B cell (primary cell): ENCODE results near the gene GRID2. TPM values are rescaled to one million over a fixed set of nuclear protein-coding genes. Genes with fewer than 3 reads are reported as not detected.

ENCODE experiments used
- ATAC-seq: fragments of 200-7000 bp; cut with Tn5 transposase; one replicate; pipeline ENCODE4 v1.10.0; 2021; ENCODE audit warnings: low read depth, mild to moderate bottlenecking, moderate number of reproducible peaks, moderate library complexity
- CTCF ChIA-PET: fragments of 350-600 bp; sonication (Branson Sonifier 250); formaldehyde crosslinking; loops from one replicate; lab custom pipeline; 2021; ENCODE audit warnings: antibody characterized with exemption, inconsistent platforms; lab: Charles Lee
- POLR2A ChIA-PET: fragments of 350-600 bp; sonication (Branson Sonifier 250); formaldehyde crosslinking; loops from one replicate; lab custom pipeline; 2021; ENCODE audit warnings: antibody characterized with exemption; lab: Charles Lee
- DNase-seq: peaks from one replicate; pipeline ENCODE4 v3.0.0; 2013
- H2AFZ ChIP-seq: 2 replicates; pipeline ENCODE4 v1.6.1; 2012; ENCODE audit warnings: mild to moderate bottlenecking, low read depth, low read length; ENCODE audit not compliant: insufficient read depth, poor library complexity, severe bottlenecking
- H3K27ac ChIP-seq, 2 donors: 1 replicate in 1 of 2; 2 replicates in 1 of 2; pipeline ENCODE4 v1.5.1; 2012 to 2013; ENCODE audit warnings: low read length in 2 of 2, mild to moderate bottlenecking in 2 of 2, moderate library complexity in 1 of 2
- H3K27me3 ChIP-seq, 4 experiments: fragments of 200-600 bp in 1 of 4; sonication (generic) in 1 of 4; replicated peaks in 1 of 4; 1 replicate in 2 of 4; 2 replicates in 2 of 4; pipeline versions ENCODE4 v1.6.1 to v1.7.0; 2013 to 2016; ENCODE audit warnings: low read length in 3 of 4, mild to moderate bottlenecking in 2 of 4, mixed read lengths in 1 of 4, moderate library complexity in 1 of 4; ENCODE audit not compliant: insufficient read depth in 4 of 4, control insufficient read depth in 3 of 4; ENCODE audit errors: control extremely low read depth in 1 of 4
- H3K36me3 ChIP-seq, 2 experiments: replicated peaks in 1 of 2; 1 replicate in 1 of 2; 2 replicates in 1 of 2; pipeline versions ENCODE4 v1.6.1 to v1.7.1; 2013; ENCODE audit warnings: low read length in 1 of 2; ENCODE audit not compliant: insufficient read depth in 2 of 2, control insufficient read depth in 1 of 2; ENCODE audit errors: control extremely low read depth in 1 of 2, extremely low read depth in 1 of 2
- H3K4me1 ChIP-seq, 2 donors: fragments of 200-600 bp in 1 of 2; sonication (generic) in 1 of 2; 1 replicate in 1 of 2; 2 replicates in 1 of 2; pipeline versions ENCODE4 v1.5.1 to v1.6.1; 2013 to 2017; ENCODE audit warnings: low read length in 2 of 2; ENCODE audit not compliant: control insufficient read depth in 2 of 2, insufficient read depth in 2 of 2
- H3K4me2 ChIP-seq: replicated peaks from 2 replicates; pipeline ENCODE3; 2012; ENCODE audit warnings: mild to moderate bottlenecking, low read depth, low read length; ENCODE audit not compliant: poor library complexity, severe bottlenecking
- H3K4me3 ChIP-seq, 5 experiments: fragments of 200-600 bp in 1 of 5; sonication (generic) in 1 of 5; 1 replicate in 3 of 5; 2 replicates in 2 of 5; pipeline versions ENCODE4 v1.5.1 to v1.7.0; 2011 to 2016; ENCODE audit warnings: low read length in 4 of 5, mild to moderate bottlenecking in 4 of 5, low read depth in 2 of 5, control low read depth in 1 of 5, moderate library complexity in 1 of 5; ENCODE audit not compliant: insufficient read depth in 1 of 5; ENCODE audit errors: control extremely low read depth in 1 of 5, extremely low read depth in 1 of 5
- H3K79me2 ChIP-seq: fragments of 200-600 bp; sonication (generic); one replicate; pipeline ENCODE4 v1.6.0; 2016; ENCODE audit warnings: low read length; ENCODE audit not compliant: control insufficient read depth, insufficient read depth
- H3K9ac ChIP-seq: fragments of 200-600 bp; sonication (generic); 2 replicates; pipeline ENCODE4 v1.6.1; 2017; ENCODE audit warnings: mild to moderate bottlenecking, low read length, moderate library complexity
- H3K9me3 ChIP-seq, 3 donors: one replicate each; pipeline versions ENCODE4 v1.6.1 to v1.7.1; 2013; ENCODE audit warnings: low read length in 2 of 3; ENCODE audit not compliant: control insufficient read depth in 2 of 3, insufficient read depth in 1 of 3; ENCODE audit errors: control extremely low read depth in 1 of 3
- H4K20me1 ChIP-seq: 2 replicates; pipeline ENCODE4 v1.6.0; 2012; ENCODE audit warnings: mild to moderate bottlenecking, low read length; ENCODE audit not compliant: insufficient read depth, control insufficient read depth, poor library complexity, severe bottlenecking
- H3K27ac Mint-ChIP-seq: one replicate; pipeline ENCODE4 v1.8.0; 2021; ENCODE audit warnings: mixed read lengths
- H3K27me3 Mint-ChIP-seq: one replicate; pipeline ENCODE4 v1.8.0; 2021; ENCODE audit warnings: mixed read lengths
- H3K4me1 Mint-ChIP-seq: one replicate; pipeline ENCODE4 v1.8.0; 2021; ENCODE audit warnings: mixed read lengths
- H3K4me3 Mint-ChIP-seq: one replicate; pipeline ENCODE4 v1.8.0; 2021; ENCODE audit warnings: mixed read lengths
- H3K9me3 Mint-ChIP-seq: one replicate; pipeline ENCODE4 v1.8.0; 2022; ENCODE audit warnings: mixed read lengths; ENCODE audit not compliant: insufficient read depth
- CTCF ChIP-seq: fragments of 200-600 bp; IDR thresholded peaks from one replicate; pipeline ENCODE4 v1.8.0; 2022; ENCODE audit warnings: antibody characterized with exemption, mild to moderate bottlenecking
- EZH2 ChIP-seq: IDR thresholded peaks from 2 replicates; pipeline ENCODE4 v1.6.1; 2012; ENCODE audit warnings: borderline replicate concordance, low read depth, mild to moderate bottlenecking, moderate library complexity, low read length; ENCODE audit not compliant: insufficient read depth, poor library complexity, severe bottlenecking
- WGBS: methylation state at CpG from one replicate; pipeline ENCODE4 v1.1.5; 2013; ENCODE audit warnings: missing lambda C conversion rate; ENCODE audit not compliant: insufficient coverage; 5-methylcytosine and 5-hydroxymethylcytosine counted together
- intact Hi-C: fragments of 100-400 bp; cut with micrococcal nuclease; formaldehyde crosslinking; loops from one replicate; pipeline ENCODE4 v1.10.0; 2022
- polyA plus RNA-seq: library from polyadenylated mRNA; depleted of rRNA; stranded (reverse); fragments of >200 nt; gene quantifications from 2 replicates; pipeline ENCODE4 v1.2.3, GENCODE V29; 2012
- total RNA-seq, 2 donors: library from RNA; stranded (reverse); fragments of 120-200 nt in 1 of 2; gene quantifications; 1 replicate in 1 of 2; 2 replicates in 1 of 2; pipeline versions ENCODE4 v1.2.3 to v1.2.4, GENCODE V29; 2013 to 2022

GRID2 gene
- total and polyA plus RNA-seq, 2 donors (not counting 1 experiment from before 2014, with no cell fraction given) = not detected

GRCh38 chr4:93327346-93327745 is 1023.6 kb downstream of the GRID2 start:
- H3K4me1 ChIP-seq = no peaks in the 10 kb centered on the region
- Mint-ChIP-seq H3K27ac (no peak overlapping the region), H3K27me3 (no peaks in the 10 kb centered on the region), H3K9me3 (peaks cover 2% of the 10 kb centered on the region), H3K4me3 (no peak overlapping the region), H3K4me1 (no peaks in the 10 kb centered on the region)
- no peak for TF ChIP-seq EZH2
- TF ChIP-seq CTCF = no peak
- no peaks in the 10 kb centered on the region for H3K79me2 ChIP-seq
- no peaks in the 10 kb centered on the region for H4K20me1 ChIP-seq
- no peaks in the 10 kb centered on the region for H3K36me3 ChIP-seq
- ATAC-seq = no peak
- CTCF ChIA-PET = no interaction called here
- H2AFZ ChIP-seq = no peak overlapping the region
- intact Hi-C loops = no loop called here
- H3K9me3 ChIP-seq = no peaks in the 10 kb centered on the region
- no peak overlapping the region for H3K9ac ChIP-seq
- no peak overlapping the region for H3K27ac ChIP-seq
- no peak for DNase-seq
- H3K4me2 ChIP-seq = no peak overlapping the region
- POLR2A ChIA-PET = no interaction called here
- H3K27me3 ChIP-seq = no peaks in the 10 kb centered on the region
- no peak overlapping the region for H3K4me3 ChIP-seq

DNA sequence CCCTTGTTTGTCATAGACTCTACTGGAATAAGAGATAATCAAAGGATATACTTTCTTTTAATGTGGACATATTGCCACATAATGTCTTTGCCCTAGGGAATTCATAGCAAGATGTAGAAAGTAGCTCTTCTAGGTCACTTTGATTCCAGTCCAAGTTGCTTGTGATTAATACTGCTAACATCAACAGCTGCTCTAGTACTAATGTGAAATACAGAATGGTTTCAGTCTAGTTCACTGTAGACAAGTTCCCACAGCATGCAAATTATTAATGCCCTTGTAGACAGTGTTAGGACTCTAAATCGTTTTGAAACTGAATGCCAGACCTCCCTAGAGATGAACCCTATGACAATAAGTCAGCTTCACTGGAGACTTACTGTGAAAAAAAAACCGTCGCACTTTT is 1030.2 kb downstream of the GRID2 start:
- H3K4me1 ChIP-seq = no peaks in the 10 kb centered on the region
- DNase-seq = no peak
- peaks cover 0 to 1% (median 0%) of the 10 kb centered on the region in 3 donors for H3K9me3 ChIP-seq
- no peak overlapping the region for H3K4me2 ChIP-seq
- H3K27me3 Mint-ChIP-seq = no peaks in the 10 kb centered on the region
- H2AFZ ChIP-seq = no peak overlapping the region
- ChIA-PET POLR2A (no interaction called here), CTCF (no interaction called here)
- H3K79me2 ChIP-seq = no peaks in the 10 kb centered on the region
- H3K9me3 Mint-ChIP-seq = no peaks in the 10 kb centered on the region
- no peaks in the 10 kb centered on the region for H4K20me1 ChIP-seq
- H3K4me3 ChIP-seq = no peak overlapping the region
- no peak overlapping the region for H3K27ac Mint-ChIP-seq
- H3K27me3 ChIP-seq = no peaks in the 10 kb centered on the region
- 40% methylated on average over 1 of the region's 3 CpGs for WGBS
- H3K4me1 Mint-ChIP-seq = no peaks in the 10 kb centered on the region
- H3K9ac ChIP-seq = no peak overlapping the region
- TF ChIP-seq EZH2 (no peak), CTCF (no peak)
- no peaks in the 10 kb centered on the region for H3K36me3 ChIP-seq
- ATAC-seq = no peak
- intact Hi-C loops = no loop called here
- H3K4me3 Mint-ChIP-seq = no peak overlapping the region
- no peak overlapping the region for H3K27ac ChIP-seq
